HCT116 (cell line): ENCODE data around the gene ATAD3A.

Experiments
- CBX3 ChIP-seq: IDR thresholded peaks from 2 replicates; pipeline ENCODE4 v1.6.1; 2012; ENCODE audit warnings: low read depth
- CEBPB ChIP-seq: IDR thresholded peaks from 2 replicates; pipeline ENCODE4 v1.6.1; 2012; ENCODE audit warnings: low read depth
- CTCF ChIP-seq, 3 experiments: fragments of 200-600 bp in 1 of 3; sonication (generic) in 1 of 3; IDR thresholded peaks in 2 of 3; conservative IDR thresholded peaks in 1 of 3; 2 replicates each; pipeline ENCODE4 v1.5.1; 2012 to 2017; ENCODE audit warnings: low read depth in 2 of 3, low read length in 2 of 3, antibody characterized with exemption in 1 of 3, borderline replicate concordance in 1 of 3, control low read depth in 1 of 3, mild to moderate bottlenecking in 1 of 3, mixed read lengths in 1 of 3, mixed run types in 1 of 3, moderate library complexity in 1 of 3; ENCODE audit not compliant: insufficient read depth in 1 of 3
- EGR1 ChIP-seq: IDR thresholded peaks from 2 replicates; pipeline ENCODE4 v1.6.1; 2012; ENCODE audit warnings: low read depth
- EZH2 ChIP-seq: fragments of 200-600 bp; sonication (generic); IDR thresholded peaks from 2 replicates; pipeline ENCODE4 v1.6.1; 2017; ENCODE audit warnings: antibody characterized with exemption, mixed run types
- EZH2phosphoT487 ChIP-seq: fragments of 200-600 bp; IDR thresholded peaks from 2 replicates; pipeline ENCODE4 v1.6.1; 2018; ENCODE audit warnings: antibody characterized with exemption, borderline replicate concordance
- JUND ChIP-seq: IDR thresholded peaks from 2 replicates; pipeline ENCODE4 v1.6.1; 2012
- MAX ChIP-seq: IDR thresholded peaks from 2 replicates; pipeline ENCODE4 v1.6.1; 2012
- POLR2A ChIP-seq: IDR thresholded peaks from 2 replicates; pipeline ENCODE4 v1.7.0; 2011; ENCODE audit warnings: borderline replicate concordance; ENCODE audit not compliant: insufficient read depth, insufficient read length; ENCODE audit errors: extremely low read depth
- POLR2AphosphoS5 ChIP-seq: IDR thresholded peaks from 2 replicates; pipeline ENCODE4 v1.6.1; 2011; ENCODE audit warnings: mild to moderate bottlenecking, low read depth, low read length, moderate library complexity
- RAD21 ChIP-seq: IDR thresholded peaks from 2 replicates; pipeline ENCODE4 v1.6.1; 2012; ENCODE audit warnings: low read depth, mild to moderate bottlenecking
- REST ChIP-seq: IDR thresholded peaks from 2 replicates; pipeline ENCODE4 v1.6.1; 2012; ENCODE audit warnings: low read depth
- SP1 ChIP-seq: IDR thresholded peaks from 2 replicates; pipeline ENCODE4 v1.6.1; 2012; ENCODE audit warnings: low read depth
- TCF7L2 ChIP-seq: IDR thresholded peaks from 2 replicates; pipeline ENCODE4 v1.7.0; 2011; ENCODE audit warnings: borderline replicate concordance, inconsistent platforms; ENCODE audit not compliant: insufficient read depth, insufficient read length; ENCODE audit errors: extremely low read depth

- TF ChIP-seq CTCF (IDR thresholded peaks at IDR 0.05 in 2 of 3, conservative IDR thresholded peaks at IDR 0.05 in 1 of 3; ENCODE audit: borderline replicate concordance in 1 of 3, insufficient read depth in 1 of 3, low read depth in 2 of 3, low read length in 2 of 3) (no peak), CEBPB (no peak), MAX (no peak), EGR1 (no peak), JUND (no peak), REST (no peak), POLR2A (no peak), CBX3 (no peak), EZH2 (no peak), POLR2AphosphoS5 (no peak), EZH2phosphoT487 (no peak), RAD21 (no peak), TCF7L2 (no peak), SP1 (no peak)
Measured at GRCh38 chr1:1528301-1529267, 16.6 kb downstream of the ATAD3A start.
